ENCODE data around the gene CTRB1.
"Not testable (repeated sequence)": the region's sequence is repeated elsewhere in the genome, so short reads cannot be mapped to it uniquely, and the experiment has no call there.

The CTRB1 gene

GRCh38 chr16:75237398-75238131 is 18.8 kb downstream of the CTRB1 start:
- peak overlapping the region; percentile 74 for H3K27ac ChIP-seq
- TF ChIP-seq ZFX (IDR thresholded peaks at IDR 0.05) = no peak
- TF ChIP-seq, protein P1, sequence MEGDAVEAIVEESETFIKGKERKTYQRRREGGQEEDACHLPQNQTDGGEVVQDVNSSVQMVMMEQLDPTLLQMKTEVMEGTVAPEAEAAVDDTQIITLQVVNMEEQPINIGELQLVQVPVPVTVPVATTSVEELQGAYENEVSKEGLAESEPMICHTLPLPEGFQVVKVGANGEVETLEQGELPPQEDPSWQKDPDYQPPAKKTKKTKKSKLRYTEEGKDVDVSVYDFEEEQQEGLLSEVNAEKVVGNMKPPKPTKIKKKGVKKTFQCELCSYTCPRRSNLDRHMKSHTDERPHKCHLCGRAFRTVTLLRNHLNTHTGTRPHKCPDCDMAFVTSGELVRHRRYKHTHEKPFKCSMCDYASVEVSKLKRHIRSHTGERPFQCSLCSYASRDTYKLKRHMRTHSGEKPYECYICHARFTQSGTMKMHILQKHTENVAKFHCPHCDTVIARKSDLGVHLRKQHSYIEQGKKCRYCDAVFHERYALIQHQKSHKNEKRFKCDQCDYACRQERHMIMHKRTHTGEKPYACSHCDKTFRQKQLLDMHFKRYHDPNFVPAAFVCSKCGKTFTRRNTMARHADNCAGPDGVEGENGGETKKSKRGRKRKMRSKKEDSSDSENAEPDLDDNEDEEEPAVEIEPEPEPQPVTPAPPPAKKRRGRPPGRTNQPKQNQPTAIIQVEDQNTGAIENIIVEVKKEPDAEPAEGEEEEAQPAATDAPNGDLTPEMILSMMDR (conservative IDR thresholded peaks at IDR 0.05) = no peak

- TF ChIP-seq, protein P1 (conservative IDR thresholded peaks at IDR 0.05) = no peak
- TF ChIP-seq ZFX (IDR thresholded peaks at IDR 0.05) = no peak
- peak overlapping the region; percentile 74 for H3K27ac ChIP-seq
Measured at GRCh38 chr16:75238132-75238852, 19.5 kb downstream of the CTRB1 start.

DNA sequence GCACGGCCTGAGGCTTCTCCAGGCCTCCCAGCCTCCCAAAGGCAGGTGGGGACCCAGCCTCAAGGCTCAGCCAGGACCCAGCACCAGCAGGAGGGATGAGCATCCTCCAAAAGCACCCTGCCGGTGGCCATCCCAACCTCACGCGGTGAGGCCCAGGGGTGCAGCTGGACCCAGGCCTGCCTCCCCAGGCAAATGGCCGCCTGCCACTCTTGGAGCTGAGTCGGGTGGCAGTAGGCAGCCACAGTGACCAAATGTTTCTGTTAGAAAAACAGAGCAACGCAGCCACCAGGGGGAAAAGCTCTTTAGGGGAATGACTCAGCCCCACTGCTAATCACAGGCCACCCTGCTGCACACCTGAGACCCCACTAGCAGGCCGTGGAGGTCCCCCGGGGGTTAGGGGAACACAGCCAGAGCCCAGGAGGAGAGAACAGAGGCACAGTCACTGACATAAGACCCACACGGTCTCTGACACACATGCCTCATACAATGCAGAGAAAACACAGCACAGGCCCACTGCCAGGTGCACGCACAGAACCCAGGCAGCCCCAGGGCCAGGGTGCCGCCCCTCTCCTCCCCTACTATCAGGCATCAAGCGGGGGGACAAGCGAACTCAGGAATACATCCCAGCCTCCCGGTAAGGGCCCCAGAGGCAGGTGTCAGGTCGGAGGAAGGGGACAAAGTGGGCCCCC is 20.2 kb downstream of the CTRB1 start:
- TF ChIP-seq, protein P1 (conservative IDR thresholded peaks at IDR 0.05) = no peak; the same call in 1 of the 2 replicates
- peak; percentile 35; the same call in 1 of the 2 replicates for TF ChIP-seq ZFX (IDR thresholded peaks at IDR 0.05)
- H3K27ac ChIP-seq = peak overlapping the region; percentile 74

GRCh38 chr16:75239542-75240122 is 20.8 kb downstream of the CTRB1 start:
- peak overlapping the region; percentile 74 for H3K27ac ChIP-seq
- TF ChIP-seq, protein P1 (conservative IDR thresholded peaks at IDR 0.05) = no peak
- TF ChIP-seq ZFX (IDR thresholded peaks at IDR 0.05) = no peak

DNA sequence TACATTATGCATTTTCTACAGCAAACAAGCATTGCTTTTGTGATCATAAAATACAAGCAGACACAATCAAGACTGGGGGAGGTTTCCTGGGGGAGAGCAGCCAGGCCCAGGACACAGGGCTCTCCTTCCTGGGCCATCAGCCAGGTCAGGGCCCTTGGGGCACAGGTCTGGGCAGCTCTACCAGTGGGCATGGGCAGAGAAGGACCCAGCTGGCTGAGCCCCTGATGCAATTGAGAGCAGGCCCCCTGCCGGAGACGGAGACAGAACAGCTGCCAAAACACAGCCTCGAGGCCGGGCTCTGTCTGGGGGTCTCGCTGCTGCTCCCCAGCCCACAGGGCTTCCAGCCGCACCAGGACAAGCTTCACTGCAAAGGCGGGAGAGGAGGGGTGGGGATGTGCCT is 21.8 kb downstream of the CTRB1 start:
- H3K27ac ChIP-seq = peak overlapping the region; percentile 74

- no peak for TF ChIP-seq ZFX (IDR thresholded peaks at IDR 0.05)
- TF ChIP-seq, protein P1 (conservative IDR thresholded peaks at IDR 0.05) = no peak
- H3K27ac ChIP-seq = no peak overlapping the region
Measured at GRCh38 chr16:75241412-75241811, 22.6 kb downstream of the CTRB1 start.

DNA sequence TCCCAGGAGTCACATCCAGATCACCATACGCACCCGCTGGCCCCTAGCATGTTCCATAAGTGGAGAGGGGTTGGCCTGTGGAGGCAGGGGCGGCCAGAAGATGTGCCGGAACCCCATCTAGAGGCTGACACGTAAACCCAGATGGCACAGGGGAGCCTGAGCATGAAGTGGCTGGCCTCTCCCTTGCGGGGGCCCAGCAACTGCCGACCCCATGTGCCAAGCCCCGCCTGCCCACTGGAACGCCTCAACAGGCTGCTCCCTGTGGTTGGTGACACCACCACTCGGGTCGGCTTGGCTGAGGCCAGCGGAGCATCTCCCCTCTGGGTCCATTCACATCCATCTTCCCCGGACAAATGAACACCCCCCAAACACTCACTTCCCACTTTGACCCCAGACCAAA is 23.2 kb downstream of the CTRB1 start:
- TF ChIP-seq, protein P1 (conservative IDR thresholded peaks at IDR 0.05) = no peak
- no peak for TF ChIP-seq ZFX (IDR thresholded peaks at IDR 0.05)
- no peak overlapping the region for H3K27ac ChIP-seq

DNA sequence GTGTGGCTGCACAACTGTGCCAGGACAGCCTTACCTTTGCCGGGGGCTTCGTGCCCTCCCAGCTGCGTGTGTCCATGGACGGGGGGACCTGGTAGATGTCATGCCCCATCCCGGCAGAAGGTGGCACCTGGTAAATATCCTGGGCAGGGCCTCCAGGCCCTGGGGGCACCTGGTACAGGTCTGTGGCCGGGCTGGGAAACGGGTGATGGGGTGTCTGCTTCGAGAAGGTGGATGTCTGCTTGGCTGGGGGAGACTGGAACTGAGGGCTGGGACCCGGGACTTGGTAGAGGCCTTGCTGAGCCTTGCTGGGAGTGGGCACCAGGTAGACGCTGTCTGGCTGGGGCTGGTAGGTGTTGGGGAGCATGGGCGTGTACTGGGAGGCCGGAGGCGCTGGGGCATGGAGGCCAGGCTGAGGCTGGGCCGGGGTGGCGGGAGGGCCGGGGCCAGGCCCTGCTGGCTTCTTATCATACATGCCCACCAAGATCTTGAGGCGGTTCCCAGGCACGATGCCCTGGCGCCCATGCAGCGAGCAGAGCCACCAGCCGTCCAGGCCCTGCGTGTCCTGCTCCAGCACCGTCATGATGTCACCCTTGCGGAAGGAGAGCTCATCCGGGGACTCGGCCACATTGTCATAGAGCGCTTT is 23.8 kb downstream of the CTRB1 start:
- not testable (repeated sequence) for H3K27ac ChIP-seq
